OCI-LY1 (cell line): ENCODE data around the gene FBLN2.
"Not testable (repeated sequence)": the region's sequence is repeated elsewhere in the genome, so short reads cannot be mapped to it uniquely, and the experiment has no call there.

Experiments used
- H2AFZ ChIP-seq: fragments of 200-600 bp; sonication (generic), shearing (Covaris generic); 2 replicates; pipeline ENCODE4 v1.6.0; 2014; ENCODE audit warnings: antibody characterized with exemption, mild to moderate bottlenecking, low read length
- H3F3A ChIP-seq: fragments of 200-600 bp; sonication (generic), shearing (Covaris generic); 2 replicates; pipeline ENCODE4 v1.6.0; 2014; ENCODE audit warnings: mild to moderate bottlenecking, antibody characterized with exemption, low read length, moderate library complexity; ENCODE audit not compliant: insufficient read depth
- H3K27ac ChIP-seq: fragments of 200-600 bp; sonication (generic); 2 replicates; pipeline ENCODE4 v1.5.1; 2014; ENCODE audit warnings: low read length, mixed run types, mild to moderate bottlenecking, low read depth; ENCODE audit not compliant: poor library complexity, severe bottlenecking
- H3K27me3 ChIP-seq: fragments of 200-600 bp; sonication (generic); 2 replicates; pipeline ENCODE4 v1.6.0; 2014; ENCODE audit warnings: antibody characterized with exemption, mild to moderate bottlenecking, low read length, moderate library complexity; ENCODE audit not compliant: insufficient read depth
- H3K36me3 ChIP-seq: fragments of 200-600 bp; sonication (generic); 2 replicates; pipeline ENCODE4 v1.6.1; 2014; ENCODE audit warnings: mild to moderate bottlenecking, antibody characterized with exemption, low read length, moderate library complexity, mixed read lengths; ENCODE audit not compliant: insufficient read depth
- H3K4me1 ChIP-seq: fragments of 200-600 bp; sonication (generic); 2 replicates; pipeline ENCODE4 v1.5.1; 2014; ENCODE audit warnings: mild to moderate bottlenecking, low read length, moderate library complexity; ENCODE audit not compliant: insufficient read depth, severe bottlenecking
- H3K4me2 ChIP-seq: fragments of 200-600 bp; sonication (generic), shearing (Covaris generic); 2 replicates; pipeline ENCODE4 v1.6.1; 2014; ENCODE audit warnings: low read length
- H3K4me3 ChIP-seq: fragments of 200-600 bp; sonication (generic); 2 replicates; pipeline ENCODE4 v1.5.1; 2014; ENCODE audit warnings: low read length, low read depth, mild to moderate bottlenecking, mixed read lengths; ENCODE audit not compliant: poor library complexity, severe bottlenecking
- H3K79me2 ChIP-seq: fragments of 200-600 bp; shearing (Covaris generic); 2 replicates; pipeline ENCODE4 v1.6.1; 2016; ENCODE audit warnings: mixed run types, low read length, mixed read lengths; ENCODE audit not compliant: insufficient read depth
- H3K9ac ChIP-seq: fragments of 200-600 bp; sonication (generic), shearing (Covaris generic); 2 replicates; pipeline ENCODE4 v1.6.1; 2014; ENCODE audit warnings: mild to moderate bottlenecking, low read length, mixed read lengths
- H3K9me2 ChIP-seq: fragments of 200-600 bp; sonication (generic), shearing (Covaris generic); 2 replicates; pipeline ENCODE4 v1.6.1; 2014; ENCODE audit warnings: low read depth, mild to moderate bottlenecking, low read length, mixed read lengths
- H3K9me3 ChIP-seq: fragments of 200-600 bp; shearing (Covaris generic); 2 replicates; pipeline ENCODE4 v1.6.1; 2014; ENCODE audit warnings: low read length, mixed read lengths
- H4K20me1 ChIP-seq: fragments of 200-600 bp; sonication (generic), shearing (Covaris generic); 2 replicates; pipeline ENCODE4 v1.6.0; 2016; ENCODE audit warnings: mild to moderate bottlenecking, low read length; ENCODE audit not compliant: insufficient read depth
- EZH2 ChIP-seq: fragments of 200-600 bp; sonication (generic), shearing (Covaris generic); IDR thresholded peaks from 2 replicates; pipeline ENCODE4 v1.8.0; 2017; ENCODE audit warnings: borderline replicate concordance, mixed run types, mild to moderate bottlenecking, antibody characterized with exemption, low read length, moderate library complexity, mixed read lengths
- TF ChIP-seq, protein P1 (sequence below): fragments of 200-600 bp; sonication (generic), shearing (Covaris generic); IDR thresholded peaks from 2 replicates; pipeline ENCODE4 v1.5.1; 2017; ENCODE audit warnings: mild to moderate bottlenecking, antibody characterized with exemption, low read length, moderate library complexity, mixed read lengths

Gene FBLN2

DNA sequence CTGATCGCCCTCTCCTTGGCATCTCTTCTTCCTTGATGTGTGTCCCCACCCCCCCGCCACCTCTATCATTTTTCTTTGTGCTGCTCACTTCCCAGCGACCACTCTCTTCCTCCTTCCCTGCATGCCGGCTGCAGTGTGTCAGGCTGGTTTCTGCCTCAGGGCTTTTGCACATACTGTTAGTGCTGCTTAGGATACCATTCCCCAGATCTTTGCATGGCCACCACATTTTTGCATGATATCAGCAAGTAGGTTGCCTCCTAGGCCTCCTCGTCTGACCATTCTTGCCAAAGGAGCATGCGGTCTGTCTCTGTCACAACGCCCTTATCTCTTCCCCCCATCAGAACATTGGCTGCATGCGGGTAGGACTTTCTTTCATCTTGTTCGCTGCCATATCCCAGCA, 12.5 kb downstream of the FBLN2 start:
- Histone ChIP-seq H3K79me2 (no peaks in the 10 kb centered on the region), H3K4me1 (no peaks in the 10 kb centered on the region), H3K27ac (no peak overlapping the region), H3F3A (no peaks in the 10 kb centered on the region), H3K36me3 (no peaks in the 10 kb centered on the region), H3K4me2 (no peak overlapping the region), H3K9me2 (no peaks in the 10 kb centered on the region), H4K20me1 (no peaks in the 10 kb centered on the region), H3K4me3 (no peak overlapping the region), H3K9me3 (no peaks in the 10 kb centered on the region), H2AFZ (no peak overlapping the region), H3K27me3 (0 out of 2 replicates have a peak, but pooled peaks cover 6% of the 10 kb centered on the region), H3K9ac (no peak overlapping the region)
- no peak for TF ChIP-seq EZH2
- TF ChIP-seq, protein P1, sequence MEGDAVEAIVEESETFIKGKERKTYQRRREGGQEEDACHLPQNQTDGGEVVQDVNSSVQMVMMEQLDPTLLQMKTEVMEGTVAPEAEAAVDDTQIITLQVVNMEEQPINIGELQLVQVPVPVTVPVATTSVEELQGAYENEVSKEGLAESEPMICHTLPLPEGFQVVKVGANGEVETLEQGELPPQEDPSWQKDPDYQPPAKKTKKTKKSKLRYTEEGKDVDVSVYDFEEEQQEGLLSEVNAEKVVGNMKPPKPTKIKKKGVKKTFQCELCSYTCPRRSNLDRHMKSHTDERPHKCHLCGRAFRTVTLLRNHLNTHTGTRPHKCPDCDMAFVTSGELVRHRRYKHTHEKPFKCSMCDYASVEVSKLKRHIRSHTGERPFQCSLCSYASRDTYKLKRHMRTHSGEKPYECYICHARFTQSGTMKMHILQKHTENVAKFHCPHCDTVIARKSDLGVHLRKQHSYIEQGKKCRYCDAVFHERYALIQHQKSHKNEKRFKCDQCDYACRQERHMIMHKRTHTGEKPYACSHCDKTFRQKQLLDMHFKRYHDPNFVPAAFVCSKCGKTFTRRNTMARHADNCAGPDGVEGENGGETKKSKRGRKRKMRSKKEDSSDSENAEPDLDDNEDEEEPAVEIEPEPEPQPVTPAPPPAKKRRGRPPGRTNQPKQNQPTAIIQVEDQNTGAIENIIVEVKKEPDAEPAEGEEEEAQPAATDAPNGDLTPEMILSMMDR = no peak

DNA sequence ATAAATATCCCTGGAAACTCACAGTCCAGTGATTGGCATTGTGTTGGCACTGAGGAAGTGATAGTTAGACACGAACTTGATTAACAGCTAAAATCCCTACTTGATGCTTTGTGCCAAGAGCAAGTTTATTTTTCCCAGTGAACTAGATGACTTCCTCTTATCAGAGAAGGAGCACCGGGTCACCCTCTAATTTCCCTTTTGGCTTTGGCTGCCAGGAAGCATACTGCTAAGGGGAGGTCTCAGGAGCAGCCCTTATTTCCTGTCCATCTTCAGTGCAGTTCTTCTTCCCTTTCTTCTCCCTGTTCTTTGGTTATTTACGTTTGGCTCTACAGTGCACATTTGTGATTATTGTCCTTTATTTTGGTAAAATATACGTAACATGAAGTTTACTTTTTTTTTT, 13.0 kb downstream of the FBLN2 start:
- Histone ChIP-seq H3K9me3 (no peaks in the 10 kb centered on the region), H3K27me3 (0 out of 2 replicates have a peak, but pooled peaks cover 6% of the 10 kb centered on the region), H3K27ac (no peak overlapping the region), H2AFZ (no peak overlapping the region), H3K9ac (no peak overlapping the region), H3K36me3 (no peaks in the 10 kb centered on the region), H3K4me1 (no peaks in the 10 kb centered on the region), H3F3A (no peaks in the 10 kb centered on the region), H3K9me2 (no peaks in the 10 kb centered on the region), H4K20me1 (no peaks in the 10 kb centered on the region), H3K79me2 (no peaks in the 10 kb centered on the region), H3K4me3 (no peak overlapping the region), H3K4me2 (no peak overlapping the region)
- no peak for TF ChIP-seq EZH2
- TF ChIP-seq, protein P1 = no peak

DNA sequence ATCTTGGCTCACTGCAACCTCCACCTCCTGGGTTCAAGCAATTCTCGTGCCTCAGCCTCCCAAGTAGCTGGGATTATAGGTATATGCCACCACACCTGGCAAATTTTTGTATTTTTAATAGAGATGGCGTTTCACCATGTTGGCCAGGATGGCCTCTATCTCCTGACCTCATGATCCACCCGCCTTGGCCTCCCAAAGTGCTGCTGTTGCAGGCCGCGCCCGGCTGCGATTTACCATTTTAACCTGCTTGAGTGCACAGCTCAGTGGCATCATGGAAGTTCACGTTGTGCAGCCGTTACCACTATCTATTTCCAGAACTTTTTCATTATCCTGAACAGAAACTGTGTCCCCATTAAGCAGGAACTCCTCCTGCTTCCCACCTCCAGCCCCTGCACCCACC, 13.5 kb downstream of the FBLN2 start:
- not testable (repeated sequence) for H3K27me3 ChIP-seq, H3K9me3 ChIP-seq, H3K79me2 ChIP-seq, H3K4me1 ChIP-seq, H4K20me1 ChIP-seq, H3F3A ChIP-seq, H3K9ac ChIP-seq, H3K36me3 ChIP-seq, H3K9me2 ChIP-seq, H3K4me3 ChIP-seq, H3K4me2 ChIP-seq, H3K27ac ChIP-seq, H2AFZ ChIP-seq

DNA sequence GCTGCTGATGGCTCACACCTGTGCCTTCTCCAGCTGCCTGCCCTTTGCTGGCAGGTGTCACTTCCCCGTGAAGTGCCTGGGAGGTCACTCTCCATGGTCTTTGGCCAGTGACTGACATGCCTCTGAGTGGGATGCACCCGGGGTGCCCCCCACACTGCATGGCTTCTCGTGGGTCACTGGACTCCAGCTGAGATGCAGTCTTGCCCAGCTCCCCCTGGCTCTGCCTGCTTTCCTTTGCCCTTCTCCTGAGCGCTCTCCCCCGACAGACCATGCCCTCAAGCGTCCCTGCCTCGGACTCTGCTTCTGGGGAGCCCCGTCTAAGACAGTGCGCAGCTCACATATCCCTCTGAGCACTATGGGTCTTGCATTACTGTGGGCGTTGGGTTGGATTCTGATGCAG, 14.4 kb downstream of the FBLN2 start:
- Histone ChIP-seq H3K27me3 (0 out of 2 replicates have a peak, but pooled peaks cover 6% of the 10 kb centered on the region), H3F3A (no peaks in the 10 kb centered on the region), H3K4me1 (no peaks in the 10 kb centered on the region), H3K36me3 (no peaks in the 10 kb centered on the region), H4K20me1 (no peaks in the 10 kb centered on the region), H3K9me2 (no peaks in the 10 kb centered on the region), H3K4me2 (no peak overlapping the region), H3K9ac (no peak overlapping the region), H2AFZ (no peak overlapping the region), H3K9me3 (no peaks in the 10 kb centered on the region), H3K79me2 (no peaks in the 10 kb centered on the region), H3K4me3 (no peak overlapping the region), H3K27ac (no peak overlapping the region)
- no peak for TF ChIP-seq EZH2
- TF ChIP-seq, protein P1 = no peak
